Activated naive CD8-positive, alpha-beta T cell treated with anti-CD3 and anti-CD28 coated beads for 36 hours (primary cell): ENCODE data around the gene BBX. TPM values are rescaled to one million over a fixed set of nuclear protein-coding genes. Genes with fewer than 3 reads are reported as not detected.

Source experiments
- DNase-seq: peaks from one replicate; pipeline ENCODE4 v3.0.0; 2021
- H3K27ac Mint-ChIP-seq: one replicate; pipeline ENCODE4 v1.8.0; 2022; ENCODE audit warnings: mild to moderate bottlenecking, moderate library complexity, mixed read lengths
- H3K27me3 Mint-ChIP-seq: one replicate; pipeline ENCODE4 v1.8.0; 2022; ENCODE audit warnings: mild to moderate bottlenecking, mixed read lengths
- H3K36me3 Mint-ChIP-seq: one replicate; pipeline ENCODE4 v1.8.0; 2021; ENCODE audit warnings: mild to moderate bottlenecking, mixed read lengths
- H3K4me1 Mint-ChIP-seq: one replicate; pipeline ENCODE4 v1.8.0; 2021; ENCODE audit warnings: mixed read lengths
- H3K4me3 Mint-ChIP-seq: one replicate; pipeline ENCODE4 v1.8.0; 2022; ENCODE audit warnings: mild to moderate bottlenecking, moderate library complexity, mixed read lengths
- H3K9me3 Mint-ChIP-seq: one replicate; pipeline ENCODE4 v1.8.0; 2022; ENCODE audit warnings: mixed read lengths
- total RNA-seq, 2 experiments: library from RNA; stranded (reverse); gene quantifications; one replicate each; pipeline ENCODE4 v1.2.3, GENCODE V29; 2021

Gene BBX
- total RNA-seq, 2 experiments from 2014 or later = 41.8 to 42.4 TPM

DNA sequence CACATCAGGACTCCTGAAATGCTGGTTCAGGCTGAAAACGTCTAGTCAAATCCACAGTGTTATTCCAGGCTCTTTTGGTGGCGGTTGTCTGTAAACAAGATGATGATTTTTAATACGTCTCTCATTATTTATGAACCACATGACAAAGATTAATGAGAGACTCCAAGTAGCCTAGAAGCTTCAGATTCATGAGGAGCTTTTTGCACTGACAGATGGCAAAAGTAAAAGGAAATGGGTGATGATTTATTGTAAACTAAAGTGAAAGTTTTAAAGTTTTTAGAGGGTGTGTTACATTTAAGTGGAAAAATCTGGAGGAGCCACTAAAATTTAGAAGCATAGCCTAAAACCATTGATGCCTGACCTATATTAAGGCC is 77.0 kb downstream of the BBX start:
- Mint-ChIP-seq H3K27ac (peak overlapping the region; percentile 98), H3K4me3 (peak overlapping the region; percentile 96), H3K36me3 (peaks cover 13% of the 10 kb centered on the region), H3K9me3 (no peaks in the 10 kb centered on the region), H3K27me3 (no peaks in the 10 kb centered on the region), H3K4me1 (peaks cover 52% of the 10 kb centered on the region)
- DNase-seq = no peak

DNA sequence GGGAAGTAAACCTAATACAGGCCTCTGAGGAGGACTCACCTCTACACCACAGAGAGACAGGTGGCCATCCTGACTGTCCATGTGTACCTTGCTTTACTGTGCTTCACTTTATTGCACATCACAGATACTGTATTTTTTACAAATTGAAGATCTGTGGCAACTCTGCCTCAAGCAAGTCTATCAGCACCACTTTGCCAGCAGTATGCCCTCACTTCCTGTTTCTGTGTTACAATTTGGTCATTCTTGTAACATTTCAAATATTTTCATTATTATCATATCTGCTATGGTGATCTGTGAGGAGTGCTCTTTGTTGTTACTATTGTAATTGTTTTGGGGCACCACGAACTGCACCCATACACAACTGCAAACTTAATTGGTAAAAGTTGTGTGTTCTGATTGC is 78.0 kb downstream of the BBX start:
- H3K36me3 Mint-ChIP-seq = peaks cover 14% of the 10 kb centered on the region
- peak overlapping the region; percentile 96 for H3K4me3 Mint-ChIP-seq
- peak overlapping the region; percentile 47 for H3K27ac Mint-ChIP-seq
- peaks cover 53% of the 10 kb centered on the region for H3K4me1 Mint-ChIP-seq
- DNase-seq = no peak
- no peaks in the 10 kb centered on the region for H3K9me3 Mint-ChIP-seq
- H3K27me3 Mint-ChIP-seq = no peaks in the 10 kb centered on the region

DNA sequence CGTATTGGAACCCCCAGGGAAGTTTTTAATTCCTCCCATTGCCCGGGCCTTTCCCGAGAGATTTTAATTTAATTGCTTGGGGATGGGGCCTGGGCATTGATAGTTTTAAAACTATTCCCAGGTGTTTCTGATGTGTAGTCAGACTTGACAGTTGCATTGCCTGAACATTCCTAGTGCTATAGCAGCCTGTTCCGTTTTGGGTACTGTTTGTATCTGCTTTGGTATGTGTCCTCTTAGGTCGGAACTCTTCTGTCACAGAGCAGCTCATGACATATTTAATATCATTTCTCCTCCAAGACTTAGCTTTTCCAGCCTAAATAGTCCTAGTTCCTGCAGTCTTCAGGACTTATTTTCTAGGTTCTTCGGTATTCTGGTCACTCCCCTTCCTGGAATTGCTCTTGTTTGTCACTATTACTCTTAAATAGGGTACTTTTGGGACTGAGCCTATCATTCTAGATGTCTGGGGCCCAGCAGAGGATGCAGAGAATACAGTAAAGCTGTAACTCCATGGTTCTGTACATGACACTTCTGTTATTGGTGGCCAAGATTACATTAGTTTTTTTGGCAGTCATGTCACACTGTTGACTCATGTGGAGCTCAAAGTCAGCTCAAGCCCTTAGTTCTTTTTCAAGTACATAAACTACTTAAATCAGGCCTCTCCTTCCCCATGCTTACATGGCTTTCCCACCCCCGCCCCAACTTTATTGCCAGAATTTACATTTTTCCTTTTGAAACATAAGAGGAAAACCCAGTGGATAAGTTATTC is 81.5 kb downstream of the BBX start:
- H3K4me3 Mint-ChIP-seq = no peak overlapping the region
- no peak overlapping the region for H3K27ac Mint-ChIP-seq
- peaks cover 39% of the 10 kb centered on the region for H3K36me3 Mint-ChIP-seq
- no peak for DNase-seq
- H3K27me3 Mint-ChIP-seq = no peaks in the 10 kb centered on the region
- peaks cover 17% of the 10 kb centered on the region for H3K9me3 Mint-ChIP-seq
- peaks cover 34% of the 10 kb centered on the region for H3K4me1 Mint-ChIP-seq

- Mint-ChIP-seq H3K27ac (no peak overlapping the region), H3K9me3 (peaks cover 39% of the 10 kb centered on the region), H3K4me3 (no peak overlapping the region), H3K36me3 (peaks cover 61% of the 10 kb centered on the region), H3K27me3 (no peaks in the 10 kb centered on the region), H3K4me1 (peaks cover 13% of the 10 kb centered on the region)
- DNase-seq = no peak
Measured at GRCh38 chr3:107611775-107612469, 89.2 kb downstream of the BBX start.

DNA sequence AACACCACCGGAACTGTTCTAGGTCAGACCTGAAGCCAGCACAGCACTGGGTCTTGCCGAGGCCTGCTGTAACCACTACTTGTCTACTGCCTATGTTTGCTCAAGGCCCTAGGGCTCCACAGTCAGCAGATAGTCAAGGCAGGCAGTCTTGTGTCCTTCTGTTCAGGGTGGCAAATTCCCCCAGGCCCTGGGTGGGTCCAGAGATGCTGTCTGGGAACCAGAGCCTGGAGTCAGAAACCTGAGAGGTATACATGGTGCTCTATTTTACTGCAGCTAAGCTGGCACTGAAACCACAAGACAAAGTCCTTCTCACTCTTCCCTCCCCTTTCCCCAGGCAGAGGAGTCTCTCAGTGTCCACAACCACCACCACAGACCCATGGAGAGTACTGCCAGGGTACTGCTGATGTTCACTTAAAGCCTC is 89.9 kb downstream of the BBX start:
- no peak for DNase-seq
- Mint-ChIP-seq H3K27ac (no peak overlapping the region), H3K4me1 (peaks cover 16% of the 10 kb centered on the region), H3K36me3 (peaks cover 53% of the 10 kb centered on the region), H3K4me3 (no peak overlapping the region), H3K27me3 (no peaks in the 10 kb centered on the region), H3K9me3 (peaks cover 36% of the 10 kb centered on the region)

DNA sequence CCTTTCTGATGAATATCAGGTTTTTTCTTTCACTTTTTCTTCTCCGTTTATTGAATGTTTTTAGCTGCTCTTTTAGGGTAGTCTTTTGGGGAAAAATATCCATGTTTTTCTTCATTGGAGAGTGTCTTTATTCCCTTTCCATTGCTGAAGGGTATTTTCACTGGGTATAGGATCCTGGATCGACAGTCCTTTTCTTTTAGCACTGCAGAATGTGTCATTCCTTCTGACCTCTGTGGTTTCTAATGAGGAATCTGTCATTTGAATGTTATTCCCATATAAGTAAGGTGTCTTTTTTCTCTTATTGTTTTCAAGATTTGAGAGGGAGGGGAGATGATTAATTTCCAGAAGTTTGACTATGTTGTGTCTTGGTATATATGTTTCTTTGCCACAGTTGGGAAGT is 96.8 kb downstream of the BBX start:
- DNase-seq = no peak
- Mint-ChIP-seq H3K27me3 (no peaks in the 10 kb centered on the region), H3K27ac (no peak overlapping the region), H3K4me3 (no peak overlapping the region), H3K9me3 (peaks cover 2% of the 10 kb centered on the region), H3K36me3 (peaks cover 24% of the 10 kb centered on the region), H3K4me1 (peaks cover 61% of the 10 kb centered on the region)

- Mint-ChIP-seq H3K36me3 (peaks cover 19% of the 10 kb centered on the region), H3K27ac (peak overlapping the region; percentile 59), H3K9me3 (peaks cover 2% of the 10 kb centered on the region), H3K27me3 (no peaks in the 10 kb centered on the region), H3K4me3 (no peak overlapping the region), H3K4me1 (peaks cover 57% of the 10 kb centered on the region)
- no peak for DNase-seq
Measured at GRCh38 chr3:107620534-107620933, 97.8 kb downstream of the BBX start.

DNA sequence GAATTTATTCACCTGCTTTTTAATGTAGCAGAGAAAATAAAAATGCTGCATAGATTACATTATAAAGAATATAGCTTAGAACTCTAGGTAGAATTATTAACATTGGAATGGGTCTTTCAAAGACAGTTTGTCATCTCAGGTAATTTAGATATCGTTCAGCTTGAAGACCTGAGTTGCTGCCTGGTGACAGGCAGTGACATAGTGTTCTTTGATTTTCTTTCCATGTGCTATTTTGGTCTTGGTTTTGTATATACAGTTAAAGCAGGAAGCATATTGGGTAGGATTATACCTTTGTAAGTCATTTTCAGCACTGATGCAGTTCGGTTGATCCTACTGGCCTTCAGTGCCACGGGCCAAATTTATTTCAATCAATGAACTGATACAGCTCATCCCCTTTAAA is 98.7 kb downstream of the BBX start:
- Mint-ChIP-seq H3K4me3 (no peak overlapping the region), H3K9me3 (peaks cover 2% of the 10 kb centered on the region), H3K36me3 (peaks cover 19% of the 10 kb centered on the region), H3K27me3 (no peaks in the 10 kb centered on the region), H3K4me1 (peaks cover 57% of the 10 kb centered on the region), H3K27ac (peak overlapping the region; percentile 49)
- no peak for DNase-seq

DNA sequence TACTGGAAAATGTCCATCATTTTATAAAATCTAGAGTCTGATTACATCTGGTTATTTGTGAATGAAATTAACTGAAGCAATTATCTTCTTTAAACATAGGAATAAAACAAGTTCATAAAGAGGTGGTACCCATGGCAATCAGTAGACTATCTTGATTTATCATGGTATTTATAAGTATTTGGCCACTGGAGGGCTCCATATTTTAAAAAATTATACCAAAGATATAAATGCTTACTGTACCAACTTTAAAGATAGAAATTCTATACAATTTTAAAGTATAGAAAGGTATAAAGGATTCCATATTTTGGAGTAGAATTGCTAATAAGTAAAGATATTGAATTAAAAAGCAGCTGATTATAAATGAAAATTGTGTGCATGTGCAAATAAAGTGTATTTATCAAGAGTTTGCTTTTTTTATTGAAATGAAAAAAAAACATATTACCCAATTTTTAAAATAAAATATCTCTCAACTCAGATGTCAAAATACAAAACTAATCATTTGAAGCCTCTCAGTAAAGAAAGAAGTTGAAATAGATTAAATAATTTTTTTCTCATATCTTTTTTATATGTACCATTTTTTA is 105.3 kb downstream of the BBX start:
- Mint-ChIP-seq H3K4me3 (no peak overlapping the region), H3K36me3 (peaks cover 5% of the 10 kb centered on the region), H3K27me3 (no peaks in the 10 kb centered on the region), H3K27ac (no peak overlapping the region), H3K4me1 (peaks cover 44% of the 10 kb centered on the region), H3K9me3 (no peaks in the 10 kb centered on the region)
- no peak for DNase-seq

- Mint-ChIP-seq H3K4me3 (no peak overlapping the region), H3K27me3 (no peaks in the 10 kb centered on the region), H3K27ac (no peak overlapping the region), H3K9me3 (no peaks in the 10 kb centered on the region), H3K4me1 (peaks cover 52% of the 10 kb centered on the region), H3K36me3 (peaks cover 6% of the 10 kb centered on the region)
- DNase-seq = no peak
Measured at GRCh38 chr3:107629566-107629965, 106.8 kb downstream of the BBX start.

DNA sequence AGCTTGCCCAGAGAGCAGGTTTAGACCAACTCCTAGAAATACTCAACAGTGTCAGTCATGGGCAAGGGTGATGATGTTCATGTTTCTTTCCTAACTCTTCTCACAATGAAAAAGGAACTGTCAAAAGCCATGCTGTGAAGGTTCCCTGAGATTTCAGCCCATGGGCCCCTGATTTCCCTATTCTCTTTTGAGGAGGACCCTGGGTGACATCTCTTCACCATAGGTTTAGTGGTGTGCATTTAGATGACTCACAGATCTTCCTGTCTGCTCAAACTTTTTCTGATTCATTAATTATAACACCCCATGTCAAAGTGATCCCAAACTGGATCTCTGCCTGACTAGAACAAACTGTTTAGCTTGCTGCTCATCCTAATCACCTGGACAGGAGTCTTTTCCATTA is 108.0 kb downstream of the BBX start:
- Mint-ChIP-seq H3K36me3 (peaks cover 6% of the 10 kb centered on the region), H3K27me3 (no peaks in the 10 kb centered on the region), H3K4me1 (peaks cover 54% of the 10 kb centered on the region), H3K4me3 (no peak overlapping the region), H3K27ac (no peak overlapping the region), H3K9me3 (no peaks in the 10 kb centered on the region)
- no peak for DNase-seq

DNA sequence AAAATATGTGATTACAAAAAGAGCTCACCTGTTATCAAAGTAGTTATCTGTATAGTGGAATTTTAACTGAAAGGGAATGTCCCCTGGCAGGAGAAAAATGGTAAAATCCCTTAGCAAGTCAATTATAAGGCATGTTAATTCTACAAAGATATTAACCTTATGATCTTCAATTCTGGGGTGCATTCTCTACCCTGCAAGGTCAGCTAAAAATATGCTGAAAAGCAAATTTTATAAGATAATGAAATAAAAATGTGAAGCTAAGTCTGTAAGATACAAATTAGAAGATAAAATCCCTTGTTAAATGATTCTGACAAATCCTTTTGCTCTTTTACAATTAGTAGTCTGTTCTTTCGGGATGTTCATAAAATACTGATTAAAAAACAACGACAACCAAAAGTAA is 109.8 kb downstream of the BBX start:
- no peak for DNase-seq
- Mint-ChIP-seq H3K36me3 (peaks cover 6% of the 10 kb centered on the region), H3K4me1 (peaks cover 46% of the 10 kb centered on the region), H3K27me3 (no peaks in the 10 kb centered on the region), H3K9me3 (no peaks in the 10 kb centered on the region), H3K27ac (no peak overlapping the region), H3K4me3 (no peak overlapping the region)

GRCh38 chr3:107633327-107634098 is 110.8 kb downstream of the BBX start:
- no peaks in the 10 kb centered on the region for H3K27me3 Mint-ChIP-seq
- no peak overlapping the region for H3K4me3 Mint-ChIP-seq
- peaks cover 6% of the 10 kb centered on the region for H3K36me3 Mint-ChIP-seq
- H3K4me1 Mint-ChIP-seq = peaks cover 46% of the 10 kb centered on the region
- peak overlapping the region; percentile 51 for H3K27ac Mint-ChIP-seq
- no peak for DNase-seq
- no peaks in the 10 kb centered on the region for H3K9me3 Mint-ChIP-seq

- DNase-seq = no peak
- Mint-ChIP-seq H3K27me3 (no peaks in the 10 kb centered on the region), H3K4me3 (no peak overlapping the region), H3K27ac (no peak overlapping the region), H3K9me3 (no peaks in the 10 kb centered on the region), H3K36me3 (peaks cover 6% of the 10 kb centered on the region), H3K4me1 (peaks cover 42% of the 10 kb centered on the region)
Measured at GRCh38 chr3:107634099-107634489, 111.3 kb downstream of the BBX start.
